ENCODE measurements around the gene SPINK4.
A peak's percentile ranks its signal among the peaks of the same experiment; 100 is the strongest.

SPINK4 gene

GRCh38 chr9:33273266-33273971 is 33.5 kb downstream of the SPINK4 start:
- no peak overlapping the region for H3K4me3 ChIP-seq (ENCODE audit: control insufficient read depth, low read depth, low read length)
- no peak for DNase-seq (ENCODE audit: low read depth)
- TF ChIP-seq, protein P1, sequence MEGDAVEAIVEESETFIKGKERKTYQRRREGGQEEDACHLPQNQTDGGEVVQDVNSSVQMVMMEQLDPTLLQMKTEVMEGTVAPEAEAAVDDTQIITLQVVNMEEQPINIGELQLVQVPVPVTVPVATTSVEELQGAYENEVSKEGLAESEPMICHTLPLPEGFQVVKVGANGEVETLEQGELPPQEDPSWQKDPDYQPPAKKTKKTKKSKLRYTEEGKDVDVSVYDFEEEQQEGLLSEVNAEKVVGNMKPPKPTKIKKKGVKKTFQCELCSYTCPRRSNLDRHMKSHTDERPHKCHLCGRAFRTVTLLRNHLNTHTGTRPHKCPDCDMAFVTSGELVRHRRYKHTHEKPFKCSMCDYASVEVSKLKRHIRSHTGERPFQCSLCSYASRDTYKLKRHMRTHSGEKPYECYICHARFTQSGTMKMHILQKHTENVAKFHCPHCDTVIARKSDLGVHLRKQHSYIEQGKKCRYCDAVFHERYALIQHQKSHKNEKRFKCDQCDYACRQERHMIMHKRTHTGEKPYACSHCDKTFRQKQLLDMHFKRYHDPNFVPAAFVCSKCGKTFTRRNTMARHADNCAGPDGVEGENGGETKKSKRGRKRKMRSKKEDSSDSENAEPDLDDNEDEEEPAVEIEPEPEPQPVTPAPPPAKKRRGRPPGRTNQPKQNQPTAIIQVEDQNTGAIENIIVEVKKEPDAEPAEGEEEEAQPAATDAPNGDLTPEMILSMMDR (IDR thresholded peaks at IDR 0.05; ENCODE audit: control insufficient read depth, insufficient read depth, low read depth, low read length, missing control alignments): no peak

- H3K4me3 ChIP-seq (ENCODE audit: control insufficient read depth, low read depth, low read length): no peak overlapping the region
- no peak for DNase-seq (ENCODE audit: low read depth)
- TF ChIP-seq, protein P1 (IDR thresholded peaks at IDR 0.05; ENCODE audit: control insufficient read depth, insufficient read depth, low read depth, low read length, missing control alignments): no peak
Measured at GRCh38 chr9:33273972-33274328, 34.0 kb downstream of the SPINK4 start.

GRCh38 chr9:33277484-33277883 is 37.5 kb downstream of the SPINK4 start:
- TF ChIP-seq, protein P1 (IDR thresholded peaks at IDR 0.05; ENCODE audit: control insufficient read depth, insufficient read depth, low read depth, low read length, missing control alignments): no peak

DNA sequence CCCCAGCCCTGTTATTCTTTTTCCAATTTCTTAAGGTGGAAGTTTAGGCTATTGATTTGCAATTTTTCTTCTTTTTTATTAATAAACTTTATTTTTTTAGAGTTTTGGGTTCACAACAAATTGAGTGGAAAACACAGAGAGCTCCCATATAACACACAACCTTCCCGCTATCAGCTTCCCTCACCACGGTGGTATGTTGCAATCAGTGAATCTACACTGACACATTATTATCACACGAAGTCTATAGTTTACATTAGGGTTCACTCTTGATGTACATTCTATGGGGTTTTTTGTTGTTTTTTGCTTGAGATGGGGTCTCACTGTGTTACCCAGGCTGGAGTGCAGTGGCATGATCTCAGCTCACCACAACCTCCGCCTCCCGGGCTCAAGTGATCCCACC is 45.5 kb downstream of the SPINK4 start:
- DNase-seq (ENCODE audit: low read depth): no peak
- H3K4me3 ChIP-seq (ENCODE audit: control insufficient read depth, low read depth, low read length): no peak overlapping the region
- TF ChIP-seq, protein P1 (IDR thresholded peaks at IDR 0.05; ENCODE audit: control insufficient read depth, insufficient read depth, low read depth, low read length, missing control alignments): no peak

More at GRCh38 chr9:33277484-33277883, 37.5 kb downstream of the SPINK4 start:
- DNase-seq (ENCODE audit: low read depth): no peak
- no peak overlapping the region for H3K4me3 ChIP-seq (ENCODE audit: control insufficient read depth, low read depth, low read length)

- DNase-seq (ENCODE audit: low read depth): peak; percentile 27
- TF ChIP-seq, protein P1 (IDR thresholded peaks at IDR 0.05; ENCODE audit: control insufficient read depth, insufficient read depth, low read depth, low read length, missing control alignments): peak; percentile 80
Measured at GRCh38 chr9:33287087-33287490, 47.1 kb downstream of the SPINK4 start.

GRCh38 chr9:33288235-33288634 is 48.3 kb downstream of the SPINK4 start:
- TF ChIP-seq, protein P1 (IDR thresholded peaks at IDR 0.05; ENCODE audit: control insufficient read depth, insufficient read depth, low read depth, low read length, missing control alignments): no peak
- H3K4me3 ChIP-seq (ENCODE audit: control insufficient read depth, low read depth, low read length): no peak overlapping the region
- DNase-seq (ENCODE audit: low read depth): no peak

More at GRCh38 chr9:33287087-33287490, 47.1 kb downstream of the SPINK4 start:
- no peak overlapping the region for H3K4me3 ChIP-seq (ENCODE audit: control insufficient read depth, low read depth, low read length)

Data from AG09309 (cell line).